ENCODE results near the gene VN1R2.
"Not testable (repeated sequence)": the region's sequence is repeated elsewhere in the genome, so short reads cannot be mapped to it uniquely, and the experiment has no call there.

GRCh38 chr19:53281947-53282346 is 23.9 kb downstream of the VN1R2 start:
- not testable (repeated sequence) for TF ChIP-seq CTCF (IDR thresholded peaks at IDR 0.05; ENCODE audit: low read depth, low read length, poor library complexity, severe bottlenecking); EZH2phosphoT487 (IDR thresholded peaks at IDR 0.05; ENCODE audit: borderline replicate concordance, low read length)
